Frontal cortex (tissue), 4 donors: ENCODE measurements around the gene TRIM49D1. TPM values are rescaled to one million over a fixed set of nuclear protein-coding genes. Genes with fewer than 3 reads are reported as not detected.
"Not testable (repeated sequence)": the region's sequence is repeated elsewhere in the genome, so short reads cannot be mapped to it uniquely, and the experiment has no call there.

Experiments
- DNase-seq, 2 donors: peaks; one replicate each; pipeline ENCODE4 v3.0.0; 2012; ENCODE audit warnings: low spot score in 2 of 2
- FAIRE-seq: peaks from 2 replicates; lab custom pipeline; 2012; peaks lifted over from hg19 to GRCh38; lab: Jason Lieb, UNC
- small RNA-seq: library from RNA; depleted of rRNA; stranded (forward); fragments of <200 nt; gene quantifications from one replicate; pipeline ENCODE3, GENCODE V24; 2014
- total RNA-seq: library from RNA; depleted of rRNA; stranded (reverse); fragments of >200 nt; gene quantifications from one replicate; pipeline ENCODE4 v1.2.3, GENCODE V29; 2014
- donor health status: control.
- donor health status: control.
- donor health status: control.

The TRIM49D1 gene, protein sequence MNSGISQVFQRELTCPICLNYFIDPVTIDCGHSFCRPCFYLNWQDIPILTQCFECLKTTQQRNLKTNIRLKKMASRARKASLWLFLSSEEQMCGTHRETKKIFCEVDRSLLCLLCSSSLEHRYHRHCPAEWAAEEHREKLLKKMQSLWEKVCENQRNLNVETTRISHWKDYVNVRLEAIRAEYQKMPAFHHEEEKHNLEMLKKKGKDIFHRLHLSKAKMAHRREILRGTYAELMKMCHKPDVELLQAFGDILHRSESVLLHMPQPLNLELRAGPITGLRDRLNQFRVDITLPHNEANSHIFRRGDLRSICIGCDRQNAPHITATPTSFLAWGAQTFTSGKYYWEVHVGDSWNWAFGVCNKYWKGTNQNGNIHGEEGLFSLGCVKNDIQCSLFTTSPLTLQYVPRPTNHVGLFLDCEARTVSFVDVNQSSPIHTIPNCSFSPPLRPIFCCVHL
- not detected for total RNA-seq

GRCh38 chr11:89922195-89922660, at the start of gene TRIM49D1:
Gene TRIM49D1 (minus strand): TSS chr11:89922245. CDS start chr11:89917710, 4,535 bp downstream.
- DNase-seq (no peak), FAIRE-seq (no peak)

DNA sequence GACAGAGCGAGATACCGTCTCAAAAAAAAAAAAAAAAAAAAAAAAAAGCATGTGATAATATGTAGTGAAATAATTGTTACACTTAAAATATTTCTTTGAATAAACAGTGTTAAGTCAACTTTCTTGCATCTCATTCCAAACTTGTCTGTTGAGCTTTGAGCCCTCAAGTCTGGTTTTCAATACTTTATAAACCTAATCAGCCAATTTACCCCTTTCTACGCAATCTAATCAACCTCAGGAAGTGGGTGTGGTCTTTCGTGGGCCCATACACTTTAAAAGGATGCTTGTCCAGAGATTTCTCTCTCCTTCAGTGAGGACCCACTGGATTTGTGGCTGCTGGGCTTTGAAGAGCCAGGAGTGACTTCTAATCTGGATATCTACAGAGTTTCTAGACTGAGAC, 43.7 kb upstream of the TRIM49D1 start, which contains the start of gene TRIM64:
TRIM64 (plus strand) TSS at position 301 of the 400 bp plus-strand sequence. CDS start 2,467 bp downstream, outside the sequence.
- not testable (repeated sequence) for FAIRE-seq, DNase-seq

- FAIRE-seq, DNase-seq: not testable (repeated sequence)
Measured at GRCh38 chr11:89960833-89961232, 38.8 kb upstream of the TRIM49D1 start.

GRCh38 chr11:89923764-89924163, 1.7 kb upstream of the TRIM49D1 start, which contains the start of gene TRIM49D2:
Gene TRIM49D2 (plus strand): TSS chr11:89924064. CDS start chr11:89926762, 2,698 bp downstream.
- not testable (repeated sequence) for DNase-seq

GRCh38 chr11:89900809-89901208, 21.2 kb downstream of the TRIM49D1 start:
- DNase-seq, FAIRE-seq: not testable (repeated sequence)

More at GRCh38 chr11:89923764-89924163, 1.7 kb upstream of the TRIM49D1 start, which contains the start of gene TRIM49D2:
- not testable (repeated sequence) for FAIRE-seq

- not testable (repeated sequence) for DNase-seq
- FAIRE-seq = peak; percentile 65
Measured at GRCh38 chr11:89893245-89893644, 28.8 kb downstream of the TRIM49D1 start.

- not testable (repeated sequence) for FAIRE-seq, DNase-seq
Measured at GRCh38 chr11:89877511-89877910, 44.5 kb downstream of the TRIM49D1 start.

DNA sequence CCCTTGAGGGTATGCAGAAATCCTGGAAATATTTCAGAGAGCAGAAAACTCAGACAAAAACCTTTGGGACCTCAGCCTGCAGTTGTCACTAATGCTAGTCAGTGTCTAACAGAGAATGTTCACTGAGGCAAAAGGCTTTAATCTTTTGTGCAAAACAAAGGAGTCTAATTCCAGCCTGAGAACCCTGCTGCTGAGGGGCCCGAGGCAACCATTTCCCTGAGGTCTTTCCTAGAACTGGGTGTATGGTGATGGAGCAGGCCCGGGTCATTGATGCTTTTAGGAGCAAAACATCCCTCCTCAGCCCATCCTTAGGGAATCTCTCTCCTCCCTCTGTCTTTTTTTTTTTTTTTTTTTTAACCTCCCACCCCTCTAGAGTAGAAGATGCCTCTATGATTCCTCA, 49.5 kb downstream of the TRIM49D1 start:
- not testable (repeated sequence) for DNase-seq

DNA sequence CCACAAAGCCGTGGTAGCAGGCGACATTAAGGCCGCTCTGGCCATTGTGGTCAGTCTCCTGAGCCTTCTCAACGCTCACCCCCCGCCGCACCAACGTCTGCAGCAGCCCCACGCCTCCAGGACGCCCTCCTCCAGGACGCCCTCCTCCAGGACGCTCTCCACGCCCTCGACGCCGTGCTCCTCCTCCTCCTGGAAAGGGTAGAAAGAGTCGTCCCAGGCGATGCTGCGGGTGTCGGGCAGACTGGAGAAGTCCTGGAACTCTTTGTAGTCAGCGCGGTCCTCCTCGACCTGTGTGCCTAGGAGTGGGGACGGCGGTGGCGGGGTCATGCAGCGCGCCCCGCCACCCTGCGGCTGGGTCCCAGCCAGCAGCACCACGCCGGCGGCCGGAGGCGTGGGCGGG, 56.8 kb downstream of the TRIM49D1 start:
- DNase-seq, FAIRE-seq: not testable (repeated sequence)

More for the DNA sequence above, 49.5 kb downstream of the TRIM49D1 start:
- FAIRE-seq = not testable (repeated sequence)

- not testable (repeated sequence) for DNase-seq, FAIRE-seq
Measured at GRCh38 chr11:89863906-89864704, 57.9 kb downstream of the TRIM49D1 start.

Small RNA genes within 50 kb of the gene (small RNA-seq; reads per million reads assigned to genes)
- gene AP004607.1 = not detected

Other genes starting within 250 kb of the TRIM49D1 start
- 0.41 TPM for gene TRIM77, start 211.9 kb downstream of the TRIM49D1 start, total RNA-seq
- gene TRIM49, start 113.7 kb downstream of the TRIM49D1 start, total RNA-seq = under 0.01 TPM
- gene TRIM64B, start 43.8 kb downstream of the TRIM49D1 start, total RNA-seq = not detected
- gene TRIM49D2, start 1.8 kb upstream of the TRIM49D1 start, total RNA-seq = not detected
- not detected for gene TRIM64, start 43.8 kb upstream of the TRIM49D1 start, total RNA-seq
- 0.41 TPM for gene TRIM49C, start 108.9 kb upstream of the TRIM49D1 start, total RNA-seq
- gene UBTFL1, start 163.7 kb upstream of the TRIM49D1 start, total RNA-seq = not detected
- 6.9 TPM for gene NAALAD2, start 212.4 kb upstream of the TRIM49D1 start, total RNA-seq